Fibroblast of skin of right biceps (primary cell): ENCODE data around the gene ZNF74.
"Not testable (repeated sequence)": the region's sequence is repeated elsewhere in the genome, so short reads cannot be mapped to it uniquely, and the experiment has no call there.

Source experiments
- DNase-seq: peaks from one replicate; pipeline ENCODE4 v3.0.0-alpha.2; 2013

Gene ZNF74

DNA sequence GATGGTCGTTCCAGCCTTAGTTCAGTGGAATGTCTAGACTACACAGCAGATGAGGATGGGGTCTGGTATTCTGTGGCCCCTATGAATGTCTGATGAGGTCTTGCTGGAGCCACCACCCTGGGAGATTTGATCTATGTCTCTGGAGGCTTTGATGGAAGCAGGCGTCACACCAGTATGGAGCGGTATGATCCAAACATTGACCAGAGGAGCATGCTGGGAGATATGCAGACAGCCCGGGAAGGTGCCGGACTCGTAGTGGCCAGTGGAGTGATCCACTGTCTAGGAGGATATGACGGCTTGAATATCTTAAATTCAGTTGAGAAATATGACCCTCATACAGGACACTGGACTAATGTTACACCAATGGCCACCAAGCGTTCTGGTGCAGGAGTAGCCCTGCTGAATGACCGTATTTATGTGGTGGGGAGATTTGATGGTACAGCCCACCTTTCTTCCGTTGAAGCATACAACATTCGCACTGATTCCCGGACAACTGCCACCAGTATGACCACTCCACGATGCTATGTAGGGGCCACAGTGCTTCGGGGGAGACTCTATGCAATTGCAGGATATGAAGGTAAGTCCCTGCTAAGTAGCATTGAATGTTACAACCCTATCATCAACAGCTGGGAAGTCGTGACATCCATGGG lies 57.3 kb downstream of the ZNF74 start:
- DNase-seq, result not testable (repeated sequence)

DNA sequence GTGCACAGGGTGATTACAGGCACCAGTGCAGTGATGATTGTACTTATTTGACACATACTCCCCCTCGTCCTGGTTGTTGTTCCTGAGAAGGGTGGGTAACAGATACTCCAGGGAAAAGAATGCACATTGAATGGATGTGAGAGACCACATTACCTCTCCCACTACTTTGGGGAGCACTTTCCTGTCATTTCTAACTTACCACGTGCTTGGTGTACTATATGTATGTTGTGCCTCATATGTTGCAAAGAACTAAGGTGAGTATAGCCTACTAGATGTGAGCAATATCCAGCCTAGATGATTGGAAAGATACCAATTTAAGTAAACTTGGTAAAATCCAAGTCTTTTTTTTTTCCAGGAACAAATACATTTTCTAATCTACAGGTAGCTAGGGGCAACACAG lies 58.0 kb downstream of the ZNF74 start:
- no peak for DNase-seq

DNA sequence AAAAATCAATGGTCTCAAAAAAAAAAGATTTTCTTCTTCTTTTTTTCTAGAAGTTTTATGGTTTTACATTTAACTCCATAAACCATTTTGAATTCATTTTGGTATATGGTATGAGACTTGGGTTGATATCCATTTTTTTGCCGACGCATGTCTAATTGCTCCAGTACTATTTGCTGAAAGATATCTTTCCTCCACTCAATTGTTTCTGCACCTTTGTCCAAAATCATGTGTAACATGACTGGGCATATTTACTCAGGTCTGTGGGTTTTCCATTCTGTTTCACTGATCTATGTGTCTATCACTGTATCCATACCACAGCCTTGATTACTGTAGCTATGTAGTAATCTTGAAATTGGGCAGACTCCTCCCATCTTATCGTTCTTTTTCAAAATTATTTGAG lies 59.3 kb downstream of the ZNF74 start:
- DNase-seq, result no peak

DNA sequence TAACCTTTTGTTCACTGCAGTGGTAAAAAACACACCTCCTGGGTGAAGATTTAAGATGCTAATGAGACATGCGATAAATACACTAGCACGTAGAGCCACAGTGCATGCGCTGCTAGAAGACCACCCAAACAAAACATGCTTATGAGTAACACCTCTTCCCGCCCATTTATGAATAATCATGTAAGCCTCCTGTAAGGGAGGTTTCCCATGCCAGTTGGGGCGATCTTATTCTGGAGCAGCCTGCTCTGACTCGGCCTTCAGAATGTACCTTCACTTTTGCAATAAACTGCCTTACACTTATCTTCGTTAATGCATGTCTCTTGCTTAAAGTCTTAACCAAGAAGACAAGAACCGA lies 61.7 kb downstream of the ZNF74 start:
- DNase-seq, result peak; percentile 49

DNA sequence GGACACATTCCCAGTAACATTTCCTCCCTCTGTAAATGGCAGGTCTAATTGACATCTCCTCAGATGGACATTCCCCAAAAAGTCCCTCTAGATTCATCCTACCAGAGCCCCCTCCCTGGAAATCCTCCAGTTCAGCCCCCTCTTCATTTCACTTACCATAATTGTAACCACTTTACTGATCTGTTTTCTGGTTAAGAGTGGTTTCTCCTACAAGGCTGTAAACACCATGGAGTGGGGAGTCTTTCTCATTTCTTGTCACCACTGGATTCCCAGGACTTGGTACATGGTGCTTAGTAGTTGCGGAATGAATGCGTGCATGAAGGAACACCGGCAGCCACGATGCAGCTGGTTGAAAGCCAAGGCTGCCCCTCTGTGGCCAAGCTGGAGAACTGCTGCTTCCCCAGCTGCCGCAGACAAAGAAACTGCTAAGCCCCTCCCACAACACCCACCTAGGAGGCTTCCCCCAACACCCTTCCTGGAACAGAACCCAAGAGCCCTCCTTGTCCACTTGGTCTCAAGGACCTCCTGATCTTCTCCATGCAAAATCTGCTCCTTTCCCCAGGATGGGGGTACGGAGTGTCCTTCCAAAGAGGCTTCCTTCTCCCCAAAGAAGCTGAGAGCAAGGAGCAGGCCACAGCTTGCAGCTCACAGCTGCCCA lies 62.2 kb downstream of the ZNF74 start:
- DNase-seq, result peak; percentile 83

DNA sequence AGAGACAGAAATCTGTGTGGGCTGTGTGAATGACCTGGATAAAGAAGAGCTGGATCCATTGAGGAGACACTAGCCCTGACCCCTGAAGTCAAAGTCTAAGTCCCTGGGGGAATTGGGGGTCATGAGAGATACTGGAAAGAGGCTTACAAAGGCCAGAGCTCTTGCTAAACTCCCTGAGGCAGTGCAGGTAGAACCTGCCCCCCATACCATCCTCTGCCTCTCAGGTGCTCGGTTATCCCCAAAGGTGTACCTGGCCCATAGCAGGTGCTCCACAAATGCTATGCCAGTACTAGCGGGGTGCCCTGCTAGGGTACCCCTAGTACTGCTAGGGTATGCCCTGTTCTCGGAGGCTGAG lies 62.7 kb downstream of the ZNF74 start:
- DNase-seq, result no peak

DNA sequence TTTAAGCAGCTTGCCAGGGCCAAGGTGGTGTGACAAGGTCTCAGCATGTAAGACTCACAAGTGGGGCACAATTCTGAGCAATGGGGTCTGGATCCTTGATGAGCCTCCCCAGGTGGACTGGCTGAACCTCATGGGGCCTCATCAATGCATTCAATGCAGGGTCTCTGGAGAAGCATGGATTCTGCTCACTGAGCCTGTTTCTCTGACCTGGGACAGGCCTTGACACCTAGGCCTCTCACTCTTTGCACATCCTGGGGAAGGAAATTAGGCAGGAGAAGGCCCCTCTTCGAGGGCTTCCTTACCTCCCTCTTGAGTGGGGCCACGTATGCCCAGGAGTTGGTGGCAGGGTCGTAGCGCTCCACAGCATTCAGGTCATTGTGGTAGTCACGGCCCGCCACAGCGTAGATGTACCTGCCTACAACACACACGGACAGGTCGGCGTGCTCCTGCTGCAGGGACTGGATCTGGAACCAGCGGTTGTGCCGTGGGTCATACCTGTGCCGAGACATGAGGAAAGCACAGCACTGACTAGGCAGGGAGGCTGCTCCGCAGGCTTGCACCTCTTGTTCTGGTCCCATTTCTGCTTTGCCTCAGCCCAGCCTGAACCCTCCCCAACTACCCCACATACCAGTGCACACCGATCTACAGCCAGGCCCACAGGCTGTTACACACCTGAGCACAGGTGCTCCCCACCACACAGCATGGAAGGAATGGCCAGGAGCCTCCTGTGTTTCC lies 63.7 kb downstream of the ZNF74 start:
- no peak for DNase-seq
